HCT116 (cell line): ENCODE measurements around the gene TULP4.

Experiments
- ATF3 ChIP-seq: IDR thresholded peaks from 2 replicates; pipeline ENCODE4 v1.6.1; 2012
- CTCF ChIP-seq, 3 experiments: fragments of 200-600 bp in 1 of 3; sonication (generic) in 1 of 3; IDR thresholded peaks in 2 of 3; conservative IDR thresholded peaks in 1 of 3; 2 replicates each; pipeline ENCODE4 v1.5.1; 2012 to 2017; ENCODE audit warnings: low read depth in 2 of 3, low read length in 2 of 3, antibody characterized with exemption in 1 of 3, borderline replicate concordance in 1 of 3, control low read depth in 1 of 3, mild to moderate bottlenecking in 1 of 3, mixed read lengths in 1 of 3, mixed run types in 1 of 3, moderate library complexity in 1 of 3; ENCODE audit not compliant: insufficient read depth in 1 of 3
- EZH2 ChIP-seq: fragments of 200-600 bp; sonication (generic); IDR thresholded peaks from 2 replicates; pipeline ENCODE4 v1.6.1; 2017; ENCODE audit warnings: antibody characterized with exemption, mixed run types
- POLR2A ChIP-seq: IDR thresholded peaks from 2 replicates; pipeline ENCODE4 v1.7.0; 2011; ENCODE audit warnings: borderline replicate concordance; ENCODE audit not compliant: insufficient read depth, insufficient read length; ENCODE audit errors: extremely low read depth
- POLR2AphosphoS5 ChIP-seq: IDR thresholded peaks from 2 replicates; pipeline ENCODE4 v1.6.1; 2011; ENCODE audit warnings: mild to moderate bottlenecking, low read depth, low read length, moderate library complexity
- SRF ChIP-seq: IDR thresholded peaks from 2 replicates; pipeline ENCODE4 v1.6.1; 2012; ENCODE audit warnings: low read depth
- YY1 ChIP-seq: IDR thresholded peaks from 2 replicates; pipeline ENCODE4 v1.6.1; 2011; ENCODE audit warnings: low read length, low read depth, moderate library complexity, mild to moderate bottlenecking; ENCODE audit not compliant: insufficient replicate concordance; ENCODE audit errors: extremely low read depth
- ZNF274 ChIP-seq: fragments of 200-500 bp; sonication (Bioruptor generic); IDR thresholded peaks from 2 replicates; pipeline ENCODE4 v1.6.1; 2014; ENCODE audit warnings: mild to moderate bottlenecking, low read depth, low read length, inconsistent platforms

- no peak for TF ChIP-seq CTCF (IDR thresholded peaks at IDR 0.05 in 2 of 3, conservative IDR thresholded peaks at IDR 0.05 in 1 of 3; ENCODE audit: borderline replicate concordance in 1 of 3, insufficient read depth in 1 of 3, low read depth in 2 of 3, low read length in 2 of 3)
- no peak for TF ChIP-seq ZNF274
- TF ChIP-seq POLR2A = no peak
- TF ChIP-seq SRF = no peak
- TF ChIP-seq EZH2 = no peak
- no peak for TF ChIP-seq YY1
- no peak for TF ChIP-seq ATF3
- TF ChIP-seq POLR2AphosphoS5 = no peak
These were observed 89.9 kb downstream of the TULP4 start for GRCh38 chr6:158402184-158402583.
